COLO668 (cell line): Measurements from ENCODE around the gene LTA4H.
A peak's percentile ranks its signal among the peaks of the same experiment; 100 is the strongest.
"Not testable (repeated sequence)": the region's sequence is repeated elsewhere in the genome, so short reads cannot be mapped to it uniquely, and the experiment has no call there.

Experiments used
- DNase-seq: peaks from one replicate; lab custom pipeline; 2025; ENCODE audit not compliant: unreplicated experiment; lab: John Stamatoyannopoulos, UW

LTA4H gene

GRCh38 chr12:96035283-96036236, at the start of gene LTA4H:
TSS of gene LTA4H (minus strand) at chr12:96035587. CDS start at chr12:96035519, 68 bp downstream.
- DNase-seq = peak; percentile 99

- DNase-seq = no peak
Measured at GRCh38 chr12:96084624-96085023, 49.2 kb upstream of the LTA4H start.

GRCh38 chr12:96083020-96083719, 47.8 kb upstream of the LTA4H start:
- DNase-seq = no peak

- DNase-seq = no peak
Measured at GRCh38 chr12:96081596-96081995, 46.2 kb upstream of the LTA4H start.

DNA sequence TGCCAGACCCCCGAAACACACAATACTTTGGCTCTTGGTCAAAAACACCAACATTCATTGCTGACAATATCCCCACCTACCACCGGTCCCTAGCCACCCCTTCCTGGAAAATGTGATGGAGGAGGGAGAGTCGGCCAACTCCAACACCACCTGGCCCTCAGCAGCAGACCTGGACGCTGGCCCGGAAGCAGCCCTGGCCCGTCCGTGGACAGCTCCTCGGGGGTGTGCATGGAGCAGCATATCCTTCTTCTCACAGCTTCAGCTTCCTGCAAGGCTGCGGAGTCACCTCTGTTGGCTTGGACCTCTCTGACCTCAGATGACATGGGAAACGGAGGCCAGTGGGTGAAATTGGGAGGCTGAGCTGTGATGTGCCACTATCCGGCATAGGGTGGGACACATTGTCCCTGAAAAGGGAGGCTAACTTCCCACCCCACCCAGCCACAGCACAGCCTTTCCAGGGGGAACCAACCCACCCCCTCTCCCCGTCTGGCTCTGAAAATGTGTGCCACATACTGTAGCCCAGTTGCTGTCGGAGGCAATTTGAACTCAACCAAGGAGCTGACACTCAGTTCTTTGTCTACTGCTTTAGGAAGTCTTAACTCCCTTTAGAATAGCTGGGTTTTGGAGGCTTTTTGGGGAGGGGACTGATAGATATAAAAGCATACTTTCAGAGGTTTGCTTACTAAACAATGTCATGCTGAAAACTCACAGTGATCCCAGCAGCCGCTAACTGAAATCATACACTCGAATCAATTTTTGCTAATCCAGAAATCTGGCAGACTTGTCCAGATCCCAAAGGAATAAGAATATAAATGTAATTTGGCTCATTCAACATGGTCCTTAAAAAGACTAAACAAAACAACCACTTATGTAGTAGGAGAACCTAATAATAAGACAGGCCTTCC, 43.1 kb upstream of the LTA4H start:
- DNase-seq = no peak

DNA sequence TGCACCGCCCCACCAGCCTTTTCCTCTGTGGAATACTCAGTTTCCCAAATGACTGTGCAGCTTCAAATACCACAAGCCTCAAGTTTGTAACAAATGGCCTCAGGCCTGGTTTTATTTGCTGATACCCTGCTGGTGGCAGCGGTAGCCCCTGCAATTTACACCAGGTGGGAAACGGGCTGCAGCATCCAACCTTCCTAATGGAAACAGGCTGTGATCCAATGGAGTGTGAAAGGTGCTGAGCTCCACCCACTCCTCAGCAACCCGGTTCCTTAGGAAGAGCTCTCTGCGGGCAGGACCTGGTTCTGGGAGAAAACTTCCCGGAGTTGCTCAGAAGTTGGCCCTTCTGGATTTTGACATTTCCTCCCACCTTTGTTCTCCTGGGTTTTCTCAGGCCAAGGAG, 41.7 kb upstream of the LTA4H start:
- no peak for DNase-seq

DNA sequence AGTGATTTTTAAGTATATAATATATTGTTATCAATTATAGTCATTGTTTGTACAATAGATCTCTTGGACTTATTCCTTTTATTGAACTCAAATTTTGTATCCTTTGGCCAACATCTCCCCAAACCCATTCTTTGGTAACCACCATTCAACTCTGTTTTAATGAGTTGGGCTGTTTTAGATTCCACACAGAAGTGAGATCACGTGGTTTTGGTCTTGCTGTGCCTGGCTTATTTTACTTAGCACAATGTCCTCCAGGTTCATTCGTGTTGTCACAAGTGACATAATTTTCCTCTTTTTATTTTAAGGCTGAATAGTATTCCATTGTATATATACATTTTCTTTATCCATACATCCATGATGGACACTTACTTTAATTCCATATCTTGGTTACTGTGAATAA, 40.2 kb upstream of the LTA4H start:
- DNase-seq = no peak

GRCh38 chr12:96073346-96074330, 38.3 kb upstream of the LTA4H start:
- DNase-seq = no peak

DNA sequence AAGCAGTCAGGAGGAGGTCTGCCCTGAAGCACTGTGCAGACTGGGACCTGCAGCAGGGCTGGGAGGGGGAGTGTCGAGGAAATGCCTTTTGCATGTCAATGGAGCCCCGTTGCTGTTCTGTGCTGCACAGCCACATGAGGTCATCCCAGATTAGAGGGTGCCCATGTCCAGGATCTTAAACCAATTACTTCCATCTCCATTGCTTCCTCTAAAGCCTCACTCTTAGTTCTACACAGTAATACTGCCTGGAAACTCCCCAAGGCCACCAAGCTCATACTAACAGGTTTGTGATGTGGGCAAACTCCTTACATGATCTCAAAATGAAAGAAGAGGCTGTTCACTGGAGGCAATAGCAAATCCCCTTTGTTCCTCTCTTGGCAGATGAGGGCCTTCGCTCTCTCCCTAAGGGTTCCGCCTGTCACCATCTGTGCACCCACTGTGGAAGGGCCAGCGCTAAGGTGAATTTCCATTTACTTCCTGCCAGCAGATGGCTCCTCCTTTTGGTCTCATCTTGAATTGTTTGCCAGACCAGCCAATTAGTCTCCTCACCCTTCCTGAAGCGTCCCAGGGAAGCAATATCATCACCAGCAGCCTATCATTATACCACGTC, 35.4 kb upstream of the LTA4H start:
- no peak for DNase-seq

- DNase-seq = no peak
Measured at GRCh38 chr12:96069511-96070231, 34.3 kb upstream of the LTA4H start.

GRCh38 chr12:96068636-96069035, 33.2 kb upstream of the LTA4H start:
- DNase-seq = no peak

DNA sequence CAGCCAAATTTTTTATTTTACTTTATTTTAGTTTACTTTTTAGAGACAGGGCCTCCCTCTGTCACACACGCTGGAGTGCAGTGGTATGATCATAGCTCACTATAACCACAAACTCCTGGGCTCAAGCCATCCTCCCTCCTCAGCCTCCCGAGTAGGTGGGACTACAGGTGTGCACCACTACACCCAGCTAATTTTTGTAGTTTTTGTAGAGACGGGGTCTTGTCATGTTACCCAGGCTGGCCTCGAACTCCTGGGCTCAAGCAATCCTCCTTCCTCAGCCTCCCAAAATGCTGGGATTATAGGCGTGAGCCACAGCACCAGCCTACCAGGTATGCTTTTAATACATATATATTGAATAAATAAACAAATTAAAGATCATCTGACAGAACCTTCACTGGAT, 32.7 kb upstream of the LTA4H start:
- DNase-seq = no peak

GRCh38 chr12:96065776-96066175, 30.4 kb upstream of the LTA4H start:
- not testable (repeated sequence) for DNase-seq

DNA sequence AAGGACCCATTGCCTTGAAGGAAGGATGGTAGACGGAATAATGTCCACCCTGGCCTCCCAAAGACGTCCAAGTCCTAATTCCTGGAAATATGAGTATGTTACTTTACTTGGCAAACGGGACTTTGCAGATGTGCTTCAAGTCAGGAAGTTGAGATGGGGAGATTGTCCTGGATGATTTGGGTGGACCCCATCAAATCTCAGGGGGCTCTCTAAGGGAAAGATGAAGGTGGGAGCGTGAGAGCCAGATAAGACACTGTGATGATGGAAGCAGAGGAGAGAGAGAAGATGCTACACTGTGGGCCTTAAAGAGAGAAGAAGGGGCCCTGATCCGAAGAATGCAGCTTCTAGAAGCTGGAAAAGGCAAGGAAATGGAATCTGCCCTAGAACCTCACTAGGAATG, 29.6 kb upstream of the LTA4H start:
- DNase-seq = no peak

- DNase-seq = no peak
Measured at GRCh38 chr12:96064271-96064670, 28.9 kb upstream of the LTA4H start.

GRCh38 chr12:96063046-96063445, 27.7 kb upstream of the LTA4H start:
- DNase-seq = no peak

GRCh38 chr12:96061864-96062453, 26.6 kb upstream of the LTA4H start:
- DNase-seq = peak; percentile 78

DNA sequence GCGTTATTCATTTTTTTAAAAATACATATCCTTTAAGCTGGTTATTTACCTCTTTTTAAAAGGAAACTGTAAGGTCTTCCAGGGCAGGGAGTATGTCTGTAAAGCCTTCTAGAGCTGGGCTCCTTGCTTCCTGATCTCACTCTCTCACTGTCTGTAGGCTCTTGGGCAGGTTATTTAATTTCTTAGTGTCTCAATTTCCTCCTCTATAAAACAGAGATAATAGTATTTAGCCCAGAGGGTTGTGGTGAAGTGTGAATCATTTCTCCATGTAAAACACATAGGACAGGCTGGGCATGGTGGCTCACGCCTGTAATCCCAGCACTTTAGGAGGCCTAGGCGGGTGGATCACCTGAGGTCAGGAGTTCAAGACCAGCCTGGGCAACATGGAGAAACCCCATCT, 25.9 kb upstream of the LTA4H start:
- no peak for DNase-seq

- DNase-seq = no peak
Measured at GRCh38 chr12:96060041-96060440, 24.7 kb upstream of the LTA4H start.
